Nephron (organoid): ENCODE data around the gene PAXIP1.
"Not testable (repeated sequence)": the region's sequence is repeated elsewhere in the genome, so short reads cannot be mapped to it uniquely, and the experiment has no call there.

Experiments
- H3K27ac Mint-ChIP-seq, 3 experiments: 2 replicates each; pipeline ENCODE4 v1.8.0; 2020; ENCODE audit warnings: mixed read lengths in 3 of 3, mild to moderate bottlenecking in 2 of 3, moderate library complexity in 1 of 3
- H3K27me3 Mint-ChIP-seq: 2 replicates; pipeline ENCODE4 v1.8.0; 2021; ENCODE audit warnings: low read depth, mild to moderate bottlenecking, moderate library complexity, mixed read lengths
- H3K36me3 Mint-ChIP-seq: 2 replicates; pipeline ENCODE4 v1.8.0; 2020; ENCODE audit warnings: low read depth, mixed read lengths
- H3K4me1 Mint-ChIP-seq: 2 replicates; pipeline ENCODE4 v1.8.0; 2020; ENCODE audit warnings: mixed read lengths
- H3K4me3 Mint-ChIP-seq, 3 experiments: 2 replicates each; pipeline ENCODE4 v1.8.0; 2020; ENCODE audit warnings: mild to moderate bottlenecking in 3 of 3, mixed read lengths in 3 of 3, moderate library complexity in 2 of 3
- H3K9me3 Mint-ChIP-seq: 2 replicates; pipeline ENCODE4 v1.8.0; 2020; ENCODE audit warnings: mixed read lengths
- TF ChIP-seq, protein P1 (sequence below), 3 experiments: fragments of 200-600 bp; sonication (generic); IDR thresholded peaks; one replicate each; pipeline ENCODE4 v1.5.0; 2021; ENCODE audit warnings: antibody characterized with exemption in 3 of 3; ENCODE audit not compliant: unreplicated experiment in 3 of 3

PAXIP1 gene

DNA sequence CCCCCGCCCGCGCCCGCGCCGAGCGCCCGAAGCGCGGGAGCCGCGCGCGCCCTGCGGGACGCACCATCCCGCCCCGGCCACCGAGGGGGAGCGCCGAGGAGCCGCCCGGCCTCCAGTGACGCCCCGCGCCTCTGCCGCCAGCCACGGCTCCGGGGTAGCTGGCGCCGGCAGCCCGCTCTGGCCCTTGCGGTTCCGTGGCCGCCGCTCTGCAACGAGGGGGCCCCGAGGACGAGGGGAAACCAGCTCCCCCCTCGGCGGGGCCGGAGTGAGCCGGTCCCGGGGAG, at the start of gene PAXIP1:
PAXIP1 (minus strand) TSS at position 33 of the 284 bp plus-strand sequence. CDS start 195 bp downstream, outside the sequence.
- H3K9me3 Mint-ChIP-seq: no peaks in the 10 kb centered on the region
- TF ChIP-seq, protein P1, sequence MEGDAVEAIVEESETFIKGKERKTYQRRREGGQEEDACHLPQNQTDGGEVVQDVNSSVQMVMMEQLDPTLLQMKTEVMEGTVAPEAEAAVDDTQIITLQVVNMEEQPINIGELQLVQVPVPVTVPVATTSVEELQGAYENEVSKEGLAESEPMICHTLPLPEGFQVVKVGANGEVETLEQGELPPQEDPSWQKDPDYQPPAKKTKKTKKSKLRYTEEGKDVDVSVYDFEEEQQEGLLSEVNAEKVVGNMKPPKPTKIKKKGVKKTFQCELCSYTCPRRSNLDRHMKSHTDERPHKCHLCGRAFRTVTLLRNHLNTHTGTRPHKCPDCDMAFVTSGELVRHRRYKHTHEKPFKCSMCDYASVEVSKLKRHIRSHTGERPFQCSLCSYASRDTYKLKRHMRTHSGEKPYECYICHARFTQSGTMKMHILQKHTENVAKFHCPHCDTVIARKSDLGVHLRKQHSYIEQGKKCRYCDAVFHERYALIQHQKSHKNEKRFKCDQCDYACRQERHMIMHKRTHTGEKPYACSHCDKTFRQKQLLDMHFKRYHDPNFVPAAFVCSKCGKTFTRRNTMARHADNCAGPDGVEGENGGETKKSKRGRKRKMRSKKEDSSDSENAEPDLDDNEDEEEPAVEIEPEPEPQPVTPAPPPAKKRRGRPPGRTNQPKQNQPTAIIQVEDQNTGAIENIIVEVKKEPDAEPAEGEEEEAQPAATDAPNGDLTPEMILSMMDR (IDR thresholded peaks at IDR 0.05; ENCODE audit: unreplicated experiment in 3 of 3): no peak
- H3K27ac Mint-ChIP-seq: peak within 1 kb of the TSS; percentile 99 to 100 (median 99)
- H3K4me3 Mint-ChIP-seq: peak within 1 kb of the TSS; percentile 96 to 100 (median 100)
- peaks cover 12% of the 10 kb centered on the region for H3K36me3 Mint-ChIP-seq
- H3K4me1 Mint-ChIP-seq: peaks cover 10% of the 10 kb centered on the region
- H3K27me3 Mint-ChIP-seq: no peaks in the 10 kb centered on the region

DNA sequence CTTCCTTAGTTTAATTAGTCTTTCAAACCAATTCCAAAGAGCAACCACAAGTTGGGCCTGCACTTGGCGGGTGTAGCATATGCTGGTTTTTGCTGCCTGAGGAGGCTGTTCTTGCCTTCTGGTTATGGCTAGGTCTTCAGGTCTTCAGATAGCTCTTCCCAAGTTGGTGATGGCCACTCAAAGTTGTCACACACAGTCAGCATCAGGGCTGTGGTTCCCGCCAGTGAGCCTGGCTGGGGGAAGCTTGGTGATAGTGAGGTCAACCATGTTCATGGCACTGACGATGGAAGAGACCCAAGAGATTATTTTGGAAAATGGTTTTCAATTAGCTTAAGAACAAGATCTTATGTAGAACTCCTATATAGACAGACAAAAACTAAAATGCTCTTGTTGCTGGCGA, 48.4 kb upstream of the PAXIP1 start:
- Mint-ChIP-seq H3K36me3 (no peaks in the 10 kb centered on the region), H3K4me3 (no peak overlapping the region), H3K9me3 (no peaks in the 10 kb centered on the region), H3K27me3 (peaks cover 9% of the 10 kb centered on the region), H3K27ac (no peak overlapping the region), H3K4me1 (no peaks in the 10 kb centered on the region)
- TF ChIP-seq, protein P1 (IDR thresholded peaks at IDR 0.05; ENCODE audit: unreplicated experiment in 3 of 3): no peak

- no peaks in the 10 kb centered on the region for H3K4me1 Mint-ChIP-seq
- no peak overlapping the region for H3K27ac Mint-ChIP-seq
- H3K27me3 Mint-ChIP-seq: peaks cover 11% of the 10 kb centered on the region
- H3K9me3 Mint-ChIP-seq: no peaks in the 10 kb centered on the region
- H3K36me3 Mint-ChIP-seq: no peaks in the 10 kb centered on the region
- no peak overlapping the region for H3K4me3 Mint-ChIP-seq
- TF ChIP-seq, protein P1 (IDR thresholded peaks at IDR 0.05; ENCODE audit: unreplicated experiment in 3 of 3): no peak
These were observed 45.1 kb upstream of the PAXIP1 start for GRCh38 chr7:155048006-155048405.

- H3K36me3 Mint-ChIP-seq: no peaks in the 10 kb centered on the region
- TF ChIP-seq, protein P1 (IDR thresholded peaks at IDR 0.05; ENCODE audit: unreplicated experiment in 3 of 3): no peak
- no peaks in the 10 kb centered on the region for H3K9me3 Mint-ChIP-seq
- peaks cover 10% of the 10 kb centered on the region for H3K27me3 Mint-ChIP-seq
- no peak overlapping the region for H3K4me3 Mint-ChIP-seq
- H3K27ac Mint-ChIP-seq: no peak overlapping the region
- no peaks in the 10 kb centered on the region for H3K4me1 Mint-ChIP-seq
These were observed 40.8 kb upstream of the PAXIP1 start for GRCh38 chr7:155043756-155044155.

DNA sequence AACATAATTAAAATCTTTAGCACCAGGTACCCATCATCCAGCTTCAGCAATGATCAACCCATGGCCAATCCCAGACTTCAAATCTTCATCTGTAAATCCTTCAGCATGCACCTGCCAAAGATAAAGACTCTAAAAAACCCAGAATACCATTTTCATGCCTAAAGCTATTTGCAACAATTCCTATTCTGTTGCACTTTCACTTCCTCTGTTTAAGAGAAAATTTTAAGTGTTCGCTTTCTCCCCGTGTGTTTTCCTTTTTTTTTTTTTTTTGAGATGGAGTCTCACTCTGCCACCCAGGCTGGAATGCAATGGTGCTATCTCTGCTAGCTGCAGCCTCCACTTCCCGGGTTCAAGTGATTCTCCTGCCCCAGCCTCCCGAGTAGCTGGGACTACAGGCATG, 35.4 kb upstream of the PAXIP1 start:
- Mint-ChIP-seq H3K27ac (no peak overlapping the region), H3K9me3 (peaks cover 3% of the 10 kb centered on the region), H3K4me3 (no peak overlapping the region), H3K36me3 (no peaks in the 10 kb centered on the region), H3K4me1 (no peaks in the 10 kb centered on the region), H3K27me3 (peaks cover 10% of the 10 kb centered on the region)
- TF ChIP-seq, protein P1 (IDR thresholded peaks at IDR 0.05; ENCODE audit: unreplicated experiment in 3 of 3): no peak

DNA sequence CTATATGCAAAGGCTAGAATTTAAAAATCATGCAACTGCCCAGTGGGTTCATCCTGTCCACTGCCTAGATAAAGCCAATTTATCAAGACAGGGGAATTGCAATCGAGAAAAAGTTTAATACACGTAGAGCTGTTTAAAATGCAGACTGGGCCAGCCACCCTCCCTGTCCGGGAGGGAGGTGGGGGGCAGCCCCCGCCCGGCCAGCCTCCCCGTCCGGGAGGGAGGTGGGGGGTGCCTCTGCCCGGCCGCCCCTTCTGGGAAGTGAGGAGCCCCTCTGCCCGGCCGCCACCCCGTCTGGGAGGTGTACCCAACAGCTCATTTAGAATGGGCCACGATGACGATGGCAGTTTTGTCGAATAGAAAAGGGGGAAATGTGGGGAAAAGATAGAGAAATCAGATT, 31.6 kb upstream of the PAXIP1 start:
- H3K27me3 Mint-ChIP-seq, H3K4me1 Mint-ChIP-seq, H3K36me3 Mint-ChIP-seq, H3K9me3 Mint-ChIP-seq, H3K4me3 Mint-ChIP-seq, H3K27ac Mint-ChIP-seq: not testable (repeated sequence)
